Gastroesophageal sphincter (tissue), 3 donors: Measurements from ENCODE around the gene ABCC11.

Experiments
- CTCF ChIP-seq, 4 experiments: fragments of 200-600 bp in 2 of 4; fragments of 450-650 bp in 2 of 4; sonication (generic) in 1 of 4; IDR thresholded peaks; one replicate each; pipeline ENCODE4 v1.5.1; 2017 to 2019; ENCODE audit warnings: antibody characterized with exemption in 4 of 4, mild to moderate bottlenecking in 2 of 4, moderate library complexity in 2 of 4
- POLR2A ChIP-seq, 2 donors: fragments of 450-650 bp; IDR thresholded peaks; one replicate each; pipeline ENCODE4 v1.6.1; 2017; ENCODE audit warnings: antibody characterized with exemption in 2 of 2, mild to moderate bottlenecking in 2 of 2, moderate library complexity in 1 of 2

- TF ChIP-seq CTCF (IDR thresholded peaks at IDR 0.05) (no peak), POLR2A (IDR thresholded peaks at IDR 0.05) (no peak)
Observed at GRCh38 chr16:48165961-48166578, 81.3 kb downstream of the ABCC11 start.
